GM12872 (cell line): ENCODE results near the gene SH2D5.

Experiments
- TF ChIP-seq, protein P1 (sequence below): IDR thresholded peaks from 3 replicates; pipeline ENCODE4 v1.5.1; 2011; ENCODE audit warnings: low read depth, mild to moderate bottlenecking, low read length, moderate library complexity; ENCODE audit not compliant: insufficient read depth

Gene SH2D5

DNA sequence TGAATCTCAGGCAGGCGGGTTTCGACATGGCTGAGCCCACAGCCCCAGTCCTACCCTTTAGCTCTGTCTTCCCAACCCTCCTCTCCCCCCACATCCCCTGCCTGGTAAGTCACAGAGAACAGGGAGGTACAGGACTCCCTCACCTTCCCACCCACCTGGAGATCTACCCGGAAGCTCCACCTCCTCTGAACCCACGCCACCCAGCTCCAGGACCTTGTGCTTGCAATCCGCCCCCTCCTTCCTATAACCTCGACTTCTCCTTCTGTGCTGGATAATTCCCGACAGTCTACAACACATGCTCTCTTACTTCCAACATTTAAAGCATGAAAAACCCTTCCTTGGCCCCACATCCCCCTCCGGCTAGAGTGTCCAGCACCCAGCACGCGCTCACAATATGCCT is 37.0 kb downstream of the SH2D5 start:
- TF ChIP-seq, protein P1, sequence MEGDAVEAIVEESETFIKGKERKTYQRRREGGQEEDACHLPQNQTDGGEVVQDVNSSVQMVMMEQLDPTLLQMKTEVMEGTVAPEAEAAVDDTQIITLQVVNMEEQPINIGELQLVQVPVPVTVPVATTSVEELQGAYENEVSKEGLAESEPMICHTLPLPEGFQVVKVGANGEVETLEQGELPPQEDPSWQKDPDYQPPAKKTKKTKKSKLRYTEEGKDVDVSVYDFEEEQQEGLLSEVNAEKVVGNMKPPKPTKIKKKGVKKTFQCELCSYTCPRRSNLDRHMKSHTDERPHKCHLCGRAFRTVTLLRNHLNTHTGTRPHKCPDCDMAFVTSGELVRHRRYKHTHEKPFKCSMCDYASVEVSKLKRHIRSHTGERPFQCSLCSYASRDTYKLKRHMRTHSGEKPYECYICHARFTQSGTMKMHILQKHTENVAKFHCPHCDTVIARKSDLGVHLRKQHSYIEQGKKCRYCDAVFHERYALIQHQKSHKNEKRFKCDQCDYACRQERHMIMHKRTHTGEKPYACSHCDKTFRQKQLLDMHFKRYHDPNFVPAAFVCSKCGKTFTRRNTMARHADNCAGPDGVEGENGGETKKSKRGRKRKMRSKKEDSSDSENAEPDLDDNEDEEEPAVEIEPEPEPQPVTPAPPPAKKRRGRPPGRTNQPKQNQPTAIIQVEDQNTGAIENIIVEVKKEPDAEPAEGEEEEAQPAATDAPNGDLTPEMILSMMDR: no peak

DNA sequence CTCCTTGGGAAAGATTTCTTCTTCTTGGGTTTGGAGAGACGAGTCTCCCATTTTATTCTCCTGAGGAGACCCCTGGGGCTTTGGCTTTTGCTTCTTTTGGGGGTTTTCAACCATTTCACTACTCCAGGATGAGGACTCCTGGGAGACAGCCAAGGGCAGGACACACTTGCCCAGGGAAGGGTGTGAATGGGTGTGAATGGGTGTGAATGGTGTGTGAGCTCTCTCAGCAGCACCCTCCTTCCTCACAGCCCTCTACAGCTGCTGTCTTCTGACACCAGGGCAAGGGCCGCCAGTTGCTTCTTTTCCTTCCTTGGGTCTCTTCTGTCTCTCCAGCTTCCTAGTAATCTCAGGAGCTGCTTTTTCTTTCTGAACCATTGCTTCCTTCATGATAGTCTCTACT is 38.9 kb downstream of the SH2D5 start:
- TF ChIP-seq, protein P1: no peak

DNA sequence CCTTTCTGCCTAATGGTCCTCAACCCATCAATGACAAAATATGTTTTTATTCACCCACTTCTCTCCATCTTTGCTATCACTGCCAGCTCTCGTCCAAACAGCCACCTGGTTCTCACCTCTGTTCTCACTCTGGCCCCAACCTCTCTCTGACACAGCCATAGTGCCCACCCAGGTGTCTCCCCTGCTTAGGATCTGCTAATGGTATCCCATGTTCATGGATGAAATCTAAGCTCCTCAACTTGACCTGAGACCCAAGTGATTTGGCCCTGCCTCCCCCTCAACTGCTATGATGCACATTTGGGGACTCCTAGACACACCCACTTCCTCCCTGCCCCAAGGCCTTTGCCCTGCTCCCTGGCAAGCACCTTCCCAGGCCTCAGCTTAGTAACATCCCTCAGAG is 40.6 kb downstream of the SH2D5 start:
- TF ChIP-seq, protein P1: no peak

DNA sequence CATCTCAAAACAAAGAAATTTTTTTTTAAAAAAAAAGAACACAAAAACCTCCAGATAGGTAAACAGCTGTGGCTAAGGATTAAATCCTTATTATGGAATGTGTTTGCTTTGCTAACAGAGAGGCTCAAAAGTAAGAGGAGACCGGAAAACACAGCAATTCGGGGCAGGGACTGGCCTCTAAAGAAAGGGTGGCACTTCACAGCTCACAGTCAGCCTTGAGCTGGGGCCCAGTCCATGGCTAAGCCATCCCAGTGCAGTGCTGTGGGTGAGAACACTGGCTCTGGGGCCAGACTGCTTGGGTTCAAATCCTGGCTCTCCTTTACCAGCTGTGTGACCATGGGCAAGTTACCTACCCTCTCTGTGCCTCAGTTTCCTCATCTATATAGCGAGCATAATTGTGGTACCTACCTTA is 42.9 kb downstream of the SH2D5 start:
- TF ChIP-seq, protein P1: no peak

DNA sequence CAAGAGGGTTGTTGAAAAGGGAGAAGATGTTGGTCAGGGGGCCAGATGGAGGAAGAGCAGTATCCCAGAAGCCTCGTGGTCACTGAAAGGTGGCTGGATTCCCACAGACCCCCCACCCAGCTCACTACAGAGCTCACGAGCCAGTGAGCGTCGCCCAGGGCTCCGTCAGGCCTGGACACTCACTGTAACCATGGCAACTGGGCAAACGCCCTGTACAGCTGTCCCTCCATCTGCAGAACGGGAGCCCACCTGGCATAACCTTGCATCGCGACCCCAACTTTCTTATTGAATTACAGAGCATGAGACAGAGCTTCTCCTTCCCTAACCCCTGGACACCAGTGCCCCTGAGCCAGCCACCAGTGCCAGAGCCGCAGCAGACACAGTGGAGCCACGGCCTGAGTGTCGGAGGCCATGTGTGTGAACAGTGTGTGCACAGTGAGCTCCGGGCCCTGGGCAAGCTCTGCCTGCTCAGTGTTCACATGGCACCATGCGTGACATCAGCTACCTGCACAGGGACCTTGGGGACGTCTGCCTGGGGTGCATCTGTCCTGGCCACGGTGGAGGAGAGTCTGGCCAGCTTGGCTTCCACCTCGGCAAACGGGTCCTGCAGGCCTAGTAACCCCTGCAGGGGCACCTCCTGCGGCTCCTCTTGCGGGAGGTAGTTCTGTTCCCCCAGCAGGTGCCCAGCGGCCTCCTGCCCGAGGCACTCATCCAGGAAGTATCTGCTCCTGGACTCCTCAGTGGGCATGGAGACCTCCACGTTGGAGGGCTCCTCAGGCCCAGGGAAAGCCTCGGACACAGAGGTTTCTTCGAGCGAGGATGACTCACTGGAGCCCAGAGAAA is 45.4 kb downstream of the SH2D5 start:
- TF ChIP-seq, protein P1: no peak

DNA sequence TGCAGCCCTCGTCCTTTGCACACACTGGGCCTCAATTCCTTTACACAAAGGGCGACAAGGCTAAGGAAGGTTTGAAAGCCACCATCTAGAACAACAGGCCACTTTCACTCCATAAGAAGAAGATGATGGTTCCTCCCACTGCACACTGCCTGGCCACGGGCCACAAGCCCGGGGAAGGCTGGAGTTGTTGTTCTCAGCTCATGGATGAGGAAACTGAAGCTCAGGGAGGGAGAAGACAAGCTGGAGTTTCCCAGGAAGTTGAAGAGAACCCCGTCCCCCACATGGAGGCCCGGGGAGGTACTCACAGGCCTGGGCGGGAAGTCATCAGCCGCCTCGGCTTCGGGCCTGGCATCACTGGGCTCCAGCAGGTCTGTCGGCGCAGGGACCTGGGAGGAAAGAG is 46.8 kb downstream of the SH2D5 start:
- TF ChIP-seq, protein P1: no peak

DNA sequence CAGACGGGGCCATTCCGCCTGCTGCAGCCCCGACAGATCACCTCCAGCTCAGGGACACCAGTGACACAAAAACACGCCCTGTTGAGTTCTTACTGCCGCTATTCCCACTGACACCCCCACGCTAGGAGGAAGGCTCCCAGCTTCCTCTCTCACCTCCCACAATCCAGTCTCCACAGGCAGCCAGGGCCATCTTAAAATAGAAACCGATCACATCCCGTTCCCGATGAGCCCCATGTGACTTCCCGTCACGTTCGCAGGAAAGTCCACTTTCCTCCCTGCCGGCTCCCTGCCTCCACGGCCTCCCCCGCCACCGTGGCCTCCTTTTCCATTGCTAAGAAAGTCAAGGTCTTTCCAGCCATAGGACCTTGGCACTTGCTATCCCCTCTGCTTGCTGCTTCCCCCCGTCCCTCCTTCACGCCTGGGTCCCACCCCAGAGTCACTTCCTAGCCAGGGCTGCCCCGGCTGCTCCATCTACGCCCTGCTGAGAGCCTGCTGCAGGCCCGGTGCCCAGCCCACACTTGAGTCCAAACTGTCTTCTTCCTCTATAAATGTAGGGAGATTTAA is 47.3 kb downstream of the SH2D5 start:
- TF ChIP-seq, protein P1: no peak
